K562 (cell line): ENCODE data around the gene DNAJC6. TPM values are rescaled to one million over a fixed set of nuclear protein-coding genes. Genes with fewer than 3 reads are reported as not detected.

Experiments
- ATAC-seq: fragments of 200-7000 bp; cut with Tn5 transposase; 3 replicates; pipeline ENCODE4 v1.9.1; 2020; ENCODE audit warnings: moderate library complexity
- BruUV-seq: library from RNA; stranded (reverse); fragments of 400-500 nt; replicated peaks from 2 replicates; lab custom pipeline; 2021; lab: Mats Ljungman, UMichigan
- CTCF ChIA-PET: fragments of 300-600 bp; formaldehyde crosslinking; extraction: SDS; loops from one replicate; lab custom pipeline; 2021; ENCODE audit warnings: low intra/inter-chr PET ratio; lab: Yijun Ruan, JAX
- POLR2A ChIA-PET: fragments of 300-600, 350-650 bp; sonication (Branson Sonifier 250); formaldehyde crosslinking; extraction: SDS; loops from one replicate; lab custom pipeline; 2021; ENCODE audit warnings: antibody characterized with exemption, inconsistent platforms; lab: Yijun Ruan, JAX
- DNase-seq, 4 experiments: peaks; one replicate each; pipeline versions ENCODE4 v3.0.0 to v3.0.0-alpha.2; 2011 to 2018; ENCODE audit warnings: low spot score in 3 of 4, mixed read lengths in 3 of 4; ENCODE audit errors: extremely low read depth in 1 of 4
- FAIRE-seq: peaks from 2 replicates; lab custom pipeline; 2011; peaks lifted over from hg19 to GRCh38; lab: Jason Lieb, UNC
- H2AFZ ChIP-seq: 2 replicates; pipeline ENCODE4 v1.6.0; 2011; ENCODE audit warnings: low read depth, low read length, control low read depth, inconsistent platforms
- H3K27ac ChIP-seq: fragments of 200-600 bp; 3 replicates; pipeline ENCODE4 v1.8.0; 2011; ENCODE audit warnings: low read depth, mild to moderate bottlenecking, control low read depth, inconsistent platforms, low read length, moderate library complexity, mixed read lengths; ENCODE audit errors: extremely low read depth
- H3K27me3 ChIP-seq, 2 experiments: fragments of 300-600 bp in 1 of 2; 2 replicates in 1 of 2; 3 replicates in 1 of 2; pipeline versions ENCODE4 v1.6.0 to v1.8.0; 2011; ENCODE audit warnings: inconsistent platforms in 2 of 2, low read length in 2 of 2, mild to moderate bottlenecking in 1 of 2, mixed read lengths in 1 of 2, moderate library complexity in 1 of 2; ENCODE audit not compliant: control insufficient read depth in 2 of 2, insufficient read depth in 2 of 2
- H3K36me3 ChIP-seq: fragments of 300-600 bp; 3 replicates; pipeline ENCODE4 v1.8.0; 2011; ENCODE audit warnings: mild to moderate bottlenecking, low read length, inconsistent platforms; ENCODE audit not compliant: control insufficient read depth, insufficient read depth
- H3K4me1 ChIP-seq, 2 experiments: fragments of 200-600 bp in 1 of 2; replicated peaks in 1 of 2; 2 replicates in 1 of 2; 3 replicates in 1 of 2; pipeline versions ENCODE4 v1.5.1 to v1.8.0; 2011; ENCODE audit warnings: inconsistent platforms in 2 of 2, low read length in 2 of 2, mild to moderate bottlenecking in 1 of 2, mixed read lengths in 1 of 2, moderate library complexity in 1 of 2; ENCODE audit not compliant: control insufficient read depth in 2 of 2, insufficient read depth in 2 of 2
- H3K4me2 ChIP-seq: 2 replicates; pipeline ENCODE4 v1.6.1; 2011; ENCODE audit warnings: low read length, control low read depth, inconsistent platforms, mixed read lengths; ENCODE audit not compliant: insufficient read depth
- H3K4me3 ChIP-seq: fragments of 200-600 bp; sonication (generic), shearing (Covaris generic); 2 replicates; pipeline ENCODE4 v1.5.1; 2016; ENCODE audit warnings: control low read depth, inconsistent platforms
- H3K79me2 ChIP-seq: fragments of 200-600 bp; 3 replicates; pipeline ENCODE4 v1.8.0; 2011; ENCODE audit warnings: low read length, inconsistent platforms; ENCODE audit not compliant: control insufficient read depth, insufficient read depth
- H3K9ac ChIP-seq, 2 experiments: 2 replicates each; pipeline versions ENCODE4 v1.6.0 to v1.6.1; 2011; ENCODE audit warnings: low read depth in 2 of 2, low read length in 2 of 2, control low read depth in 1 of 2, inconsistent platforms in 1 of 2, mild to moderate bottlenecking in 1 of 2, mixed read lengths in 1 of 2; ENCODE audit not compliant: insufficient read depth in 1 of 2
- H3K9me1 ChIP-seq: one replicate; pipeline ENCODE4 v1.6.0; 2011; ENCODE audit warnings: inconsistent platforms, mild to moderate bottlenecking, low read length, moderate library complexity; ENCODE audit not compliant: control insufficient read depth, insufficient read depth
- H3K9me3 ChIP-seq: replicated peaks from 2 replicates; pipeline ENCODE4 v1.5.1; 2011; ENCODE audit warnings: low read depth, low read length, inconsistent platforms; ENCODE audit not compliant: control insufficient read depth, insufficient read depth
- H4K20me1 ChIP-seq: replicated peaks from 2 replicates; pipeline ENCODE4 v1.6.1; 2011; ENCODE audit warnings: low read length, inconsistent platforms, mixed read lengths; ENCODE audit not compliant: control insufficient read depth, insufficient read depth
- CAMTA2 ChIP-seq: fragments of 250-450 bp; sonication (Bioruptor Pico); conservative IDR thresholded peaks from 2 replicates; pipeline ENCODE4 v1.5.1; 2022
- ESRRA ChIP-seq: fragments of 450-650 bp; IDR thresholded peaks from 2 replicates; pipeline ENCODE4 v1.6.1; 2014; ENCODE audit warnings: low read depth, mild to moderate bottlenecking, moderate library complexity, borderline replicate concordance
- MCM5 ChIP-seq: fragments of 450-650 bp; IDR thresholded peaks from 2 replicates; pipeline ENCODE4 v1.6.1; 2016; ENCODE audit warnings: low read depth
- MNT ChIP-seq, 2 experiments: fragments of 450-650 bp; conservative IDR thresholded peaks; 2 replicates each; pipeline ENCODE4 v1.6.1; 2017; ENCODE audit warnings: mild to moderate bottlenecking in 2 of 2, moderate library complexity in 2 of 2
- ZNF318 ChIP-seq, 2 experiments: fragments of 450-650 bp; IDR thresholded peaks; 2 replicates each; pipeline ENCODE4 v1.6.1; 2016; ENCODE audit warnings: mild to moderate bottlenecking in 2 of 2, borderline replicate concordance in 1 of 2, low read depth in 1 of 2, moderate library complexity in 1 of 2
- WGBS: fragments of 100-300 bp; shearing (Covaris generic); methylation state at CpG from one replicate; pipeline ENCODE4 v1.1.6; 2016; ENCODE audit warnings: low coverage, mixed read lengths; ENCODE audit not compliant: insufficient coverage; ENCODE audit errors: missing lambda C conversion rate; 5-methylcytosine and 5-hydroxymethylcytosine counted together
- in situ Hi-C: fragments of 300-500 bp; cut with MboI; formaldehyde crosslinking; loops from 4 replicates; pipeline ENCODE4 v1.15.0; 2018; ENCODE audit warnings: inconsistent platforms, mixed read lengths
- intact Hi-C: fragments of 100-400 bp; cut with micrococcal nuclease; formaldehyde crosslinking; loops from 2 replicates; pipeline ENCODE4 v1.14.2; 2022
- polyA plus RNA-seq, 8 experiments: library from polyadenylated mRNA; depleted of rRNA in 4 of 8; stranded (reverse) in 5 of 8; unstranded in 3 of 8; fragments of >200 nt; fragmentation: Nextera tagmentation in 2 of 8; fragmentation: Illumina TruSeq in 1 of 8; extraction: Ambion mirVana in 2 of 8; extraction: Trizol in 1 of 8; gene quantifications; 2 replicates each; pipeline versions ENCODE4 v1.2.1 to v1.2.3, GENCODE V29; 2011 to 2014; ENCODE audit warnings: inconsistent platforms in 1 of 8, missing spikeins in 1 of 8
- total RNA-seq, 7 experiments: library from RNA; depleted of rRNA in 6 of 7; stranded (reverse); fragments of >200 nt in 6 of 7; fragmentation: Illumina TruSeq in 2 of 7; extraction: Trizol in 2 of 7; gene quantifications; 2 replicates each; pipeline versions ENCODE4 v1.2.1 to v1.2.3, GENCODE V29; 2011 to 2021; ENCODE audit warnings: low replicate concordance in 1 of 7

The DNAJC6 gene
- total and polyA plus RNA-seq, 9 of the 15 experiments (the other 6 are each of a cell fraction or from before 2014, with no cell fraction given), result 6.7 to 78.7 (median 28.0) TPM

- 0 out of 4 replicates have a peak, but pooled peaks of 1 of the 2 experiments have one; percentile 5 for TF ChIP-seq MNT (conservative IDR thresholded peaks at IDR 0.05)
These were observed 109.3 kb downstream of the DNAJC6 start (continued) for GRCh38 chr1:65418522-65419185.

GRCh38 chr1:65419681-65420589 lies 110.6 kb downstream of the DNAJC6 start:
- H2AFZ ChIP-seq, result peak overlapping the region; percentile 79
- WGBS, result 1% methylated on average over 26 of the region's 52 CpGs
- H4K20me1 ChIP-seq, result peaks cover 3% of the 10 kb centered on the region; the same call in 1 of the 2 replicates
- ATAC-seq, result peak; percentile 91
- BruUV-seq, result no TSS peak
- peaks cover 25% of the 10 kb centered on the region for H3K36me3 ChIP-seq
- peak overlapping the region; percentile 85 for H3K27ac ChIP-seq
- H3K9me3 ChIP-seq, result no peaks in the 10 kb centered on the region
- DNase-seq, result peak; percentile 96 to 98 (median 96)
- intact Hi-C loops, result loop anchor here (2.0 to 5.0 kb wide), 5 partner anchors 57 to 353 kb away; no protein-coding TSS in a partner anchor
- H3K4me2 ChIP-seq, result peak overlapping the region; percentile 95
- no peaks in the 10 kb centered on the region for H3K27me3 ChIP-seq
- ChIA-PET POLR2A (interaction anchor here (0.6 to 2.7 kb wide), 8 partner anchors 8 to 271 kb away, joined by 3 to 7 read pairs (median 3); no protein-coding TSS in a partner anchor), CTCF (no interaction called here)
- H3K4me3 ChIP-seq, result peak overlapping the region; percentile 83
- H3K9ac ChIP-seq, result peak overlapping the region; percentile 68 to 89
- peak; percentile 75 for FAIRE-seq
- in situ Hi-C loops, result loop anchor here (5.0 to 10.0 kb wide), 2 partner anchors 183 to 355 kb away; no protein-coding TSS in a partner anchor
- H3K4me1 ChIP-seq, result peaks cover 25 to 61% of the 10 kb centered on the region in 2 experiments
- peaks cover 44% of the 10 kb centered on the region for H3K79me2 ChIP-seq
- H3K9me1 ChIP-seq, result no peaks in the 10 kb centered on the region
- TF ChIP-seq ZNF318 (IDR thresholded peaks at IDR 0.05; ENCODE audit: borderline replicate concordance in 1 of 2, low read depth in 1 of 2), result no peak
- TF ChIP-seq ESRRA, result peak; percentile 26; the same call in 1 of the 2 replicates
- TF ChIP-seq MCM5, result no peak
- 0 out of 2 replicates have a peak, but pooled peaks have one; percentile 46 for TF ChIP-seq CAMTA2 (CRISPR knock-in tag)
